Astrocyte (in vitro differentiated cells and primary cell): ENCODE measurements around the gene IPO4. TPM values are rescaled to one million over a fixed set of nuclear protein-coding genes. Genes with fewer than 3 reads are reported as not detected.

Experiments
- DNase-seq: peaks from one replicate; pipeline ENCODE4 v3.0.0-alpha.2; 2010; ENCODE audit warnings: low read depth
- FAIRE-seq: peaks from 2 replicates; lab custom pipeline; 2011; peaks lifted over from hg19 to GRCh38; lab: Jason Lieb, UNC
- H2AFZ ChIP-seq: 2 replicates; pipeline ENCODE4 v1.6.0; 2012; ENCODE audit warnings: low read depth, low read length, inconsistent platforms
- H3K27ac ChIP-seq: 2 replicates; pipeline ENCODE4 v1.5.1; 2011; ENCODE audit warnings: low read depth, low read length, inconsistent platforms
- H3K27me3 ChIP-seq: 2 replicates; pipeline ENCODE4 v1.6.0; 2011; ENCODE audit warnings: low read length, inconsistent platforms; ENCODE audit not compliant: insufficient read depth
- H3K36me3 ChIP-seq: 2 replicates; pipeline ENCODE4 v1.5.1; 2011; ENCODE audit warnings: low read length, inconsistent platforms; ENCODE audit not compliant: insufficient read depth
- H3K4me1 ChIP-seq: 2 replicates; pipeline ENCODE4 v1.5.1; 2011; ENCODE audit warnings: low read length, inconsistent platforms; ENCODE audit not compliant: insufficient read depth
- H3K4me2 ChIP-seq: 2 replicates; pipeline ENCODE4 v1.6.0; 2012; ENCODE audit warnings: low read length, inconsistent platforms
- H3K4me3 ChIP-seq: 2 replicates; pipeline ENCODE4 v1.5.1; 2011; ENCODE audit warnings: low read depth, mild to moderate bottlenecking, low read length, inconsistent platforms; ENCODE audit not compliant: insufficient read depth
- H3K79me2 ChIP-seq: 2 replicates; pipeline ENCODE4 v1.6.0; 2012; ENCODE audit warnings: mild to moderate bottlenecking, low read length, inconsistent platforms; ENCODE audit not compliant: insufficient read depth
- H3K9ac ChIP-seq: 2 replicates; pipeline ENCODE4 v1.6.0; 2012; ENCODE audit warnings: mild to moderate bottlenecking, low read length, inconsistent platforms
- H3K9me3 ChIP-seq: 2 replicates; pipeline ENCODE4 v1.5.1; 2012; ENCODE audit warnings: low read depth, mild to moderate bottlenecking, low read length, inconsistent platforms; ENCODE audit not compliant: insufficient read depth
- H4K20me1 ChIP-seq: 2 replicates; pipeline ENCODE4 v1.6.0; 2012; ENCODE audit warnings: low read length, inconsistent platforms; ENCODE audit not compliant: insufficient read depth
- H3K27ac Mint-ChIP-seq: one replicate; pipeline ENCODE4 v1.8.0; 2021; ENCODE audit warnings: mild to moderate bottlenecking, mixed read lengths; ENCODE audit not compliant: unreplicated experiment
- H3K27me3 Mint-ChIP-seq: one replicate; pipeline ENCODE4 v1.8.0; 2021; ENCODE audit warnings: low read depth, mixed read lengths; ENCODE audit not compliant: unreplicated experiment
- H3K36me3 Mint-ChIP-seq: one replicate; pipeline ENCODE4 v1.8.0; 2021; ENCODE audit warnings: low read depth, mixed read lengths; ENCODE audit not compliant: unreplicated experiment
- H3K4me1 Mint-ChIP-seq: one replicate; pipeline ENCODE4 v1.8.0; 2021; ENCODE audit warnings: low read depth, mixed read lengths; ENCODE audit not compliant: unreplicated experiment
- H3K4me3 Mint-ChIP-seq: one replicate; pipeline ENCODE4 v1.8.0; 2021; ENCODE audit warnings: mild to moderate bottlenecking, moderate library complexity, mixed read lengths; ENCODE audit not compliant: unreplicated experiment
- H3K9me3 Mint-ChIP-seq: one replicate; pipeline ENCODE4 v1.8.0; 2021; ENCODE audit warnings: mild to moderate bottlenecking, mixed read lengths; ENCODE audit not compliant: unreplicated experiment
- CTCF ChIP-seq: IDR thresholded peaks from 2 replicates; pipeline ENCODE4 v1.5.1; 2011; ENCODE audit warnings: low read depth, mild to moderate bottlenecking, inconsistent platforms, low read length, moderate library complexity; ENCODE audit not compliant: insufficient read depth
- EZH2 ChIP-seq: IDR thresholded peaks from 2 replicates; pipeline ENCODE4 v1.6.1; 2012; ENCODE audit warnings: mild to moderate bottlenecking, low read length, inconsistent platforms; ENCODE audit not compliant: insufficient read depth
- total RNA-seq: library from RNA; stranded (reverse); gene quantifications from 2 replicates; pipeline ENCODE4 v1.2.1, GENCODE V29; 2021

The IPO4 gene
- total RNA-seq, 1 donor from 2014 or later = 46.1 TPM

DNA sequence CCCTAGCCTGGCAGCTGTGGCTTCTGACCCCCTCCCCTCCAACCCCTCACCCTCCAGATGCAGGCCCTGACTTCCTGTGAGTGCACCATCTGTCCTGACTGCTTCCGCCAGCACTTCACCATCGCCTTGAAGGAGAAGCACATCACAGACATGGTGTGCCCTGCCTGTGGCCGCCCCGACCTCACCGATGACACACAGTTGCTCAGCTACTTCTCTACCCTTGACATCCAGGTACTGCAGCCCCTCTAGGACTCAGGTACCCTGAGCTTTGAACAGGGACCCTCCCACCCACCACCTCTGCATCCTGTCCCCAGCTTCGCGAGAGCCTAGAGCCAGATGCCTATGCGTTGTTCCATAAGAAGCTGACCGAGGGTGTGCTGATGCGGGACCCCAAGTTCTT is 33.5 kb downstream of the IPO4 start:
- Histone ChIP-seq H3K79me2 (peaks cover 6% of the 10 kb centered on the region), H3K27ac (no peak overlapping the region), H3K4me2 (no peak overlapping the region), H3K27me3 (no peaks in the 10 kb centered on the region), H3K9ac (no peak overlapping the region), H2AFZ (no peak overlapping the region), H3K4me3 (no peak overlapping the region), H4K20me1 (peaks cover 17% of the 10 kb centered on the region), H3K9me3 (no peaks in the 10 kb centered on the region), H3K36me3 (peaks cover 45% of the 10 kb centered on the region), H3K4me1 (no peaks in the 10 kb centered on the region)
- DNase-seq = no peak
- peak overlapping the region; percentile 43 for H3K27ac Mint-ChIP-seq
- FAIRE-seq = no peak
- TF ChIP-seq CTCF (no peak), EZH2 (no peak)
- H3K36me3 Mint-ChIP-seq = peaks cover 23% of the 10 kb centered on the region
- no peaks in the 10 kb centered on the region for H3K27me3 Mint-ChIP-seq
- H3K4me3 Mint-ChIP-seq = no peak overlapping the region
- H3K4me1 Mint-ChIP-seq = no peaks in the 10 kb centered on the region
- no peaks in the 10 kb centered on the region for H3K9me3 Mint-ChIP-seq

DNA sequence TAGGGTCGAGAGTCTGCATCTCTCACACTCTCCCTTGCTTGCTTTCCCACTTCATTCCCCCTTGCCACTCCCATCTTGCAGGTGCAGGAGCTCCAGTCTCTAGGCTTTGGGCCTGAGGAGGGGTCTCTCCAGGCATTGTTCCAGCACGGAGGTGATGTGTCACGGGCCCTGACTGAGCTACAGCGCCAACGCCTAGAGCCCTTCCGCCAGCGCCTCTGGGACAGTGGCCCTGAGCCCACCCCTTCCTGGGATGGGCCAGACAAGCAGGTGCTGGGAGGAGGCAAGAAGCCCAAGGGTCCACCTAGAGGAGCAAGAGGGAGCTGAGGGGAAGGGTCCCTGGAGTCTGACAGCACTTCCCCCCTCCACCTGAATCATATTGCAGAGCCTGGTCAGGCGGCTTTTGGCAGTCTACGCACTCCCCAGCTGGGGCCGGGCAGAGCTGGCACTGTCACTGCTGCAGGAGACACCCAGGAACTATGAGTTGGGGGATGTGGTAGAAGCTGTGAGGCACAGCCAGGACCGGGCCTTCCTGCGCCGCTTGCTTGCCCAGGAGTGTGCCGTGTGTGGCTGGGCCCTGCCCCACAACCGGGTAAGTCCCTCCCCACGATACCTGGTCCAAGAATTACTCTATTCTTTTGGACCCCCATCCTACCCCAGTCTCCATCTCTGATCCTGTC is 37.1 kb downstream of the IPO4 start:
- peaks cover 6% of the 10 kb centered on the region for H3K4me1 Mint-ChIP-seq
- no peaks in the 10 kb centered on the region for H3K27me3 Mint-ChIP-seq
- H3K9me3 Mint-ChIP-seq = no peaks in the 10 kb centered on the region
- TF ChIP-seq EZH2 = no peak
- Histone ChIP-seq H3K4me3 (no peak overlapping the region), H3K79me2 (peaks cover 34% of the 10 kb centered on the region), H4K20me1 (peaks cover 36% of the 10 kb centered on the region), H3K27ac (no peak overlapping the region), H3K9ac (no peak overlapping the region), H3K9me3 (no peaks in the 10 kb centered on the region), H3K27me3 (no peaks in the 10 kb centered on the region), H3K36me3 (peaks cover 45% of the 10 kb centered on the region), H3K4me1 (peaks cover 7% of the 10 kb centered on the region), H2AFZ (no peak overlapping the region), H3K4me2 (no peak overlapping the region)
- FAIRE-seq (no peak), DNase-seq (no peak)
- H3K4me3 Mint-ChIP-seq = no peak overlapping the region
- peaks cover 10% of the 10 kb centered on the region for H3K36me3 Mint-ChIP-seq
- H3K27ac Mint-ChIP-seq = no peak overlapping the region

GRCh38 chr14:24150993-24151392 is 37.6 kb downstream of the IPO4 start:
- Mint-ChIP-seq H3K36me3 (peaks cover 10% of the 10 kb centered on the region), H3K4me1 (peaks cover 6% of the 10 kb centered on the region), H3K27ac (no peak overlapping the region), H3K9me3 (no peaks in the 10 kb centered on the region), H3K4me3 (no peak overlapping the region), H3K27me3 (no peaks in the 10 kb centered on the region)
- H3K4me3 ChIP-seq = no peak overlapping the region
- H2AFZ ChIP-seq = no peak overlapping the region
- H4K20me1 ChIP-seq = peaks cover 36% of the 10 kb centered on the region
- peaks cover 9% of the 10 kb centered on the region for H3K4me1 ChIP-seq
- no peak overlapping the region for H3K4me2 ChIP-seq
- H3K9ac ChIP-seq = no peak overlapping the region
- DNase-seq (no peak), FAIRE-seq (no peak)
- peaks cover 42% of the 10 kb centered on the region for H3K36me3 ChIP-seq
- H3K9me3 ChIP-seq = no peaks in the 10 kb centered on the region
- no peaks in the 10 kb centered on the region for H3K27me3 ChIP-seq
- no peak overlapping the region for H3K27ac ChIP-seq
- peaks cover 35% of the 10 kb centered on the region for H3K79me2 ChIP-seq
- TF ChIP-seq CTCF (no peak), EZH2 (no peak)
